Ovary (tissue), 9 donors: ENCODE measurements around the gene OVCA2. TPM values are rescaled to one million over a fixed set of nuclear protein-coding genes. Genes with fewer than 3 reads are reported as not detected.

Experiments
- DNase-seq, 5 donors: peaks; one replicate each; pipeline ENCODE4 v3.0.0-alpha.2; 2019 to 2020
- H3K27ac ChIP-seq, 2 donors: fragments of 200-600 bp; one replicate each; pipeline versions ENCODE4 v1.5.1 to v1.8.0; 2019 to 2022
- H3K27me3 ChIP-seq: fragments of 200-600 bp; one replicate; pipeline ENCODE4 v1.8.0; 2022
- H3K36me3 ChIP-seq: fragments of 200-600 bp; sonication (generic); one replicate; pipeline ENCODE4 v1.5.1; 2019
- H3K4me1 ChIP-seq: one replicate; pipeline ENCODE4 v1.8.1; 2013; ENCODE audit warnings: mild to moderate bottlenecking, moderate library complexity; ENCODE audit not compliant: insufficient read depth
- H3K4me3 ChIP-seq: fragments of 200-600 bp; sonication (generic); one replicate; pipeline ENCODE4 v1.5.1; 2017
- H3K9me3 ChIP-seq, 2 donors: fragments of 200-600 bp in 1 of 2; sonication (generic) in 1 of 2; one replicate each; pipeline versions ENCODE4 v1.5.1 to v1.8.1; 2013 to 2019; ENCODE audit warnings: mild to moderate bottlenecking in 1 of 2, moderate library complexity in 1 of 2
- CTCF ChIP-seq, 3 donors: fragments of 450-650 bp in 2 of 3; fragments of 200-600 bp in 1 of 3; IDR thresholded peaks; one replicate each; pipeline versions ENCODE4 v1.5.1 to v1.8.0; 2016 to 2022; ENCODE audit warnings: antibody characterized with exemption in 3 of 3, mild to moderate bottlenecking in 1 of 3
- EP300 ChIP-seq: sonication (generic); formaldehyde crosslinking; IDR thresholded peaks from one replicate; pipeline ENCODE4 v1.6.1; 2017; ENCODE audit warnings: antibody characterized with exemption
- POLR2A ChIP-seq: fragments of 450-650 bp; IDR thresholded peaks from one replicate; pipeline ENCODE4 v1.6.1; 2017; ENCODE audit warnings: antibody characterized with exemption, mild to moderate bottlenecking, moderate library complexity
- WGBS, 3 donors: extraction: QIAGEN DNeasy Blood & Tissue Kit in 1 of 3; methylation state at CpG; one replicate each; pipeline versions ENCODE4 v1.1.5 to v1.1.7; 2013 to 2017; 5-methylcytosine and 5-hydroxymethylcytosine counted together
- intact Hi-C, 4 donors: fragments of 100-400 bp; cut with DNase I; formaldehyde crosslinking; loops; one replicate each; pipeline versions ENCODE4 v1.11.0 to v1.15.1; 2022 to 2023
- polyA plus RNA-seq, 2 donors: library from polyadenylated mRNA; stranded (reverse); fragments of 200-250 nt in 1 of 2; fragments of 350-450 nt in 1 of 2; fragmentation: Illumina TruSeq in 1 of 2; extraction: RNeasy Lipid Tissue Mini Kit (QIAGEN cat#74804) in 1 of 2; gene quantifications; one replicate each; pipeline ENCODE4 v1.2.3, GENCODE V29; 2013 to 2014
- total RNA-seq, 7 donors: library from RNA; depleted of rRNA in 2 of 7; stranded (reverse); fragments of >200 nt in 2 of 7; fragmentation: NEBNext Ultra II Directional in 3 of 7; extraction: Animal tissue kit (Norgen Biotek cat#: 25700) in 3 of 7; gene quantifications; one replicate each; pipeline versions ENCODE4 v1.1.0 to v1.2.4, GENCODE V29; 2016 to 2023
- donor health status: DM: no; HTN: no; CAD: no; lungs with moderate emphysema.
- donor health status: DM: no; HTN: no; CAD: no.
- donor health status: Bipolar disorder and iron deficiency.
- donor health status: DM: yes; HTN: yes; CAD: no.
- donor health status: DM: no; HTN: no; CAD: no.
- donor health status: DM: yes; HTN: yes; CAD: no.

OVCA2 gene
- total and polyA plus RNA-seq, 9 donors = 13.2 to 28.3 (median 21.2) TPM

- Histone ChIP-seq H3K27ac (no peak overlapping the region), H3K9me3 (no peaks in the 10 kb centered on the region), H3K4me1 (peaks cover 12% of the 10 kb centered on the region), H3K36me3 (no peaks in the 10 kb centered on the region), H3K4me3 (no peak overlapping the region), H3K27me3 (no peaks in the 10 kb centered on the region)
- no peak for TF ChIP-seq POLR2A
- 88 to 92% (median 91%) methylated on average over 5 of the region's 5 CpGs for WGBS, 3 donors
- DNase-seq = peak in 1 of 5 donors; percentile 32
- intact Hi-C loops = no loop called here
Measured at GRCh38 chr17:2044263-2044894, 2.6 kb downstream of the OVCA2 start.

GRCh38 chr17:2047590-2047989 lies 5.8 kb downstream of the OVCA2 start:
- 91 to 94% (median 92%) methylated on average over 6 of the region's 6 CpGs for whole genome bisulfite sequencing, 3 donors
- Histone ChIP-seq H3K9me3 (no peaks in the 10 kb centered on the region), H3K4me3 (no peak overlapping the region), H3K27ac (no peak overlapping the region), H3K27me3 (no peaks in the 10 kb centered on the region), H3K4me1 (peaks cover 7% of the 10 kb centered on the region), H3K36me3 (no peaks in the 10 kb centered on the region)
- TF ChIP-seq POLR2A (no peak), CTCF (IDR thresholded peaks at IDR 0.05) (no peak), EP300 (no peak)
- intact Hi-C loops = no loop called here
- peak in 1 of 5 donors; percentile 24 for DNase-seq

GRCh38 chr17:2048805-2049204 lies 7.0 kb downstream of the OVCA2 start:
- peak in 1 of 5 donors; percentile 35 for DNase-seq
- TF ChIP-seq EP300 = no peak
- H3K4me3 ChIP-seq = no peak overlapping the region
- no peak overlapping the region for H3K27ac ChIP-seq
- H3K27me3 ChIP-seq = no peaks in the 10 kb centered on the region
- H3K9me3 ChIP-seq = no peaks in the 10 kb centered on the region
- intact Hi-C loops = no loop called here
- H3K36me3 ChIP-seq = no peaks in the 10 kb centered on the region
- peaks cover 10% of the 10 kb centered on the region for H3K4me1 ChIP-seq
- 5 to 6% (median 6%) methylated on average over 9 of the region's 9 CpGs for WGBS, 3 donors

GRCh38 chr17:2049333-2050299 lies 7.8 kb downstream of the OVCA2 start:
- DNase-seq = peak; percentile 89 to 95 (median 94)
- Histone ChIP-seq H3K27ac (peak overlapping the region; percentile 48 to 68), H3K36me3 (no peaks in the 10 kb centered on the region), H3K9me3 (no peaks in the 10 kb centered on the region), H3K4me1 (peaks cover 10% of the 10 kb centered on the region), H3K4me3 (peak overlapping the region; percentile 53), H3K27me3 (no peaks in the 10 kb centered on the region)
- intact Hi-C loops = no loop called here
- TF ChIP-seq EP300 (no peak), POLR2A (peak; percentile 64)
- WGBS, 3 donors = 1 to 5% (median 2%) methylated on average over 31 to 104 of the region's 104 CpGs

- Histone ChIP-seq H3K36me3 (no peaks in the 10 kb centered on the region), H3K4me1 (peaks cover 10% of the 10 kb centered on the region), H3K27ac (peak overlapping the region; percentile 46 to 68), H3K4me3 (peak overlapping the region; percentile 53), H3K9me3 (no peaks in the 10 kb centered on the region), H3K27me3 (no peaks in the 10 kb centered on the region)
- TF ChIP-seq POLR2A = peak; percentile 14
- no peak for TF ChIP-seq EP300
- 1% methylated on average over 27 to 88 of the region's 88 CpGs for WGBS, 3 donors
- intact Hi-C loops = no loop called here
- peak; percentile 84 to 93 (median 93) for DNase-seq
Measured at GRCh38 chr17:2050300-2051060, 8.7 kb downstream of the OVCA2 start.
